Effector memory CD4-positive, alpha-beta T cell (primary cell): ENCODE measurements around the gene CHMP4B.

Experiments used
- DNase-seq, 3 donors: peaks; one replicate each; pipeline ENCODE4 v3.0.0-alpha.2; 2020
- H3K27ac ChIP-seq: 2 replicates; pipeline ENCODE4 v1.7.0; 2013; ENCODE audit warnings: mild to moderate bottlenecking, low read length, moderate library complexity; ENCODE audit not compliant: insufficient read depth, poor library complexity, severe bottlenecking
- H3K27me3 ChIP-seq: replicated peaks from 2 replicates; pipeline ENCODE4 v1.7.0; 2013; ENCODE audit warnings: mild to moderate bottlenecking, low read length; ENCODE audit not compliant: insufficient read depth, control insufficient read depth, poor library complexity, severe bottlenecking
- H3K36me3 ChIP-seq: 2 replicates; pipeline ENCODE4 v1.7.0; 2013; ENCODE audit warnings: mild to moderate bottlenecking, low read length, moderate library complexity; ENCODE audit not compliant: control insufficient read depth, insufficient read depth
- H3K4me1 ChIP-seq: 2 replicates; pipeline ENCODE4 v1.7.0; 2013; ENCODE audit warnings: low read length, mild to moderate bottlenecking; ENCODE audit not compliant: control insufficient read depth, insufficient read depth, poor library complexity, severe bottlenecking
- H3K4me3 ChIP-seq: 2 replicates; pipeline ENCODE4 v1.7.0; 2013; ENCODE audit warnings: low read length, low read depth, mild to moderate bottlenecking; ENCODE audit not compliant: insufficient read depth, poor library complexity, severe bottlenecking
- H3K9me3 ChIP-seq: 2 replicates; pipeline ENCODE4 v1.7.0; 2013; ENCODE audit warnings: mild to moderate bottlenecking, low read length, moderate library complexity; ENCODE audit not compliant: control insufficient read depth

CHMP4B gene

GRCh38 chr20:33884633-33885032 is 73.5 kb downstream of the CHMP4B start:
- no peak overlapping the region for H3K4me3 ChIP-seq
- H3K4me1 ChIP-seq: no peaks in the 10 kb centered on the region
- no peak overlapping the region for H3K27ac ChIP-seq
- H3K27me3 ChIP-seq: no peaks in the 10 kb centered on the region
- H3K36me3 ChIP-seq: no peaks in the 10 kb centered on the region
- H3K9me3 ChIP-seq: no peaks in the 10 kb centered on the region
- no peak for DNase-seq

GRCh38 chr20:33889312-33889711 is 78.2 kb downstream of the CHMP4B start:
- H3K4me3 ChIP-seq: no peak overlapping the region
- no peak for DNase-seq
- no peak overlapping the region for H3K27ac ChIP-seq
- H3K4me1 ChIP-seq: no peaks in the 10 kb centered on the region
- H3K36me3 ChIP-seq: no peaks in the 10 kb centered on the region
- no peaks in the 10 kb centered on the region for H3K9me3 ChIP-seq
- H3K27me3 ChIP-seq: no peaks in the 10 kb centered on the region

- no peaks in the 10 kb centered on the region for H3K27me3 ChIP-seq
Observed at GRCh38 chr20:33890557-33890956, 79.4 kb downstream of the CHMP4B start.

GRCh38 chr20:33893314-33893713 is 82.2 kb downstream of the CHMP4B start:
- H3K27ac ChIP-seq: no peak overlapping the region
- no peak for DNase-seq
- no peaks in the 10 kb centered on the region for H3K36me3 ChIP-seq
- H3K9me3 ChIP-seq: no peaks in the 10 kb centered on the region
- H3K27me3 ChIP-seq: no peaks in the 10 kb centered on the region
- no peaks in the 10 kb centered on the region for H3K4me1 ChIP-seq
- no peak overlapping the region for H3K4me3 ChIP-seq

More at GRCh38 chr20:33890557-33890956, 79.4 kb downstream of the CHMP4B start:
- Histone ChIP-seq H3K4me3 (no peak overlapping the region), H3K27ac (no peak overlapping the region), H3K9me3 (no peaks in the 10 kb centered on the region), H3K4me1 (no peaks in the 10 kb centered on the region), H3K36me3 (no peaks in the 10 kb centered on the region)
- DNase-seq: no peak

GRCh38 chr20:33894798-33895197 is 83.7 kb downstream of the CHMP4B start:
- no peaks in the 10 kb centered on the region for H3K36me3 ChIP-seq
- no peaks in the 10 kb centered on the region for H3K4me1 ChIP-seq
- no peaks in the 10 kb centered on the region for H3K9me3 ChIP-seq
- no peak overlapping the region for H3K4me3 ChIP-seq
- no peak overlapping the region for H3K27ac ChIP-seq
- DNase-seq: no peak
- H3K27me3 ChIP-seq: no peaks in the 10 kb centered on the region

- Histone ChIP-seq H3K36me3 (no peaks in the 10 kb centered on the region), H3K4me3 (no peak overlapping the region), H3K27ac (no peak overlapping the region), H3K4me1 (no peaks in the 10 kb centered on the region), H3K9me3 (no peaks in the 10 kb centered on the region), H3K27me3 (no peaks in the 10 kb centered on the region)
- no peak for DNase-seq
Observed at GRCh38 chr20:33896509-33896908, 85.4 kb downstream of the CHMP4B start.

- Histone ChIP-seq H3K4me1 (no peaks in the 10 kb centered on the region), H3K27me3 (no peaks in the 10 kb centered on the region), H3K4me3 (no peak overlapping the region), H3K36me3 (no peaks in the 10 kb centered on the region), H3K9me3 (no peaks in the 10 kb centered on the region), H3K27ac (no peak overlapping the region)
- no peak for DNase-seq
Observed at GRCh38 chr20:33897313-33897912, 86.3 kb downstream of the CHMP4B start.

- no peaks in the 10 kb centered on the region for H3K9me3 ChIP-seq
- no peaks in the 10 kb centered on the region for H3K36me3 ChIP-seq
- H3K27me3 ChIP-seq: no peaks in the 10 kb centered on the region
- no peak overlapping the region for H3K4me3 ChIP-seq
- no peaks in the 10 kb centered on the region for H3K4me1 ChIP-seq
- no peak for DNase-seq
- H3K27ac ChIP-seq: no peak overlapping the region
Observed at GRCh38 chr20:33899106-33899505, 88.0 kb downstream of the CHMP4B start.

GRCh38 chr20:33900521-33901131 is 89.5 kb downstream of the CHMP4B start:
- no peaks in the 10 kb centered on the region for H3K9me3 ChIP-seq
- H3K36me3 ChIP-seq: no peaks in the 10 kb centered on the region
- no peak overlapping the region for H3K27ac ChIP-seq
- H3K4me3 ChIP-seq: no peak overlapping the region
- H3K27me3 ChIP-seq: no peaks in the 10 kb centered on the region
- DNase-seq: no peak
- H3K4me1 ChIP-seq: no peaks in the 10 kb centered on the region

GRCh38 chr20:33901132-33901523 is 90.0 kb downstream of the CHMP4B start:
- Histone ChIP-seq H3K4me1 (no peaks in the 10 kb centered on the region), H3K36me3 (no peaks in the 10 kb centered on the region), H3K4me3 (no peak overlapping the region), H3K9me3 (no peaks in the 10 kb centered on the region), H3K27ac (no peak overlapping the region), H3K27me3 (no peaks in the 10 kb centered on the region)
- no peak for DNase-seq
